GM12878 (cell line): ENCODE measurements around the gene SLC24A3.

ENCODE experiments used
- CEBPZ ChIP-seq: fragments of 150-350 bp; IDR thresholded peaks from 2 replicates; pipeline ENCODE4 v1.6.1; 2016; ENCODE audit warnings: low read depth, low read length
- CTCF ChIP-seq, 3 experiments: IDR thresholded peaks in 2 of 3; conservative IDR thresholded peaks in 1 of 3; 2 replicates each; pipeline ENCODE4 v1.5.1; 2011; ENCODE audit warnings: low read depth in 3 of 3, low read length in 3 of 3, mild to moderate bottlenecking in 3 of 3, control low read depth in 2 of 3, moderate library complexity in 2 of 3, inconsistent platforms in 1 of 3, mixed read lengths in 1 of 3; ENCODE audit not compliant: control insufficient read depth in 2 of 3, insufficient read depth in 1 of 3; ENCODE audit errors: extremely low read depth in 1 of 3
- JUND ChIP-seq: IDR thresholded peaks from 2 replicates; pipeline ENCODE4 v1.6.1; 2012; ENCODE audit warnings: low read depth, mild to moderate bottlenecking, low read length, improper control_type of control experiment, moderate library complexity
- POLR2A ChIP-seq: IDR thresholded peaks from 2 replicates; pipeline ENCODE4 v1.6.1; 2011; ENCODE audit warnings: low read depth, mild to moderate bottlenecking, low read length
- RAD21 ChIP-seq: IDR thresholded peaks from 2 replicates; pipeline ENCODE4 v1.6.1; 2011; ENCODE audit warnings: mild to moderate bottlenecking, low read depth, low read length, moderate library complexity; ENCODE audit not compliant: insufficient read depth
- SIN3A ChIP-seq: IDR thresholded peaks from 2 replicates; pipeline ENCODE4 v1.6.1; 2012; ENCODE audit warnings: low read depth, low read length, improper control_type of control experiment
- TBL1XR1 ChIP-seq: IDR thresholded peaks from 2 replicates; pipeline ENCODE4 v1.6.1; 2012; ENCODE audit warnings: low read depth, low read length, improper control_type of control experiment
- YBX1 ChIP-seq: fragments of 450-650 bp; IDR thresholded peaks from 2 replicates; pipeline ENCODE4 v1.6.1; 2016; ENCODE audit warnings: antibody characterized with exemption
- TF ChIP-seq, protein P1 (sequence below): IDR thresholded peaks from 2 replicates; pipeline ENCODE4 v1.6.1; 2012; ENCODE audit warnings: mild to moderate bottlenecking, low read depth, low read length

DNA sequence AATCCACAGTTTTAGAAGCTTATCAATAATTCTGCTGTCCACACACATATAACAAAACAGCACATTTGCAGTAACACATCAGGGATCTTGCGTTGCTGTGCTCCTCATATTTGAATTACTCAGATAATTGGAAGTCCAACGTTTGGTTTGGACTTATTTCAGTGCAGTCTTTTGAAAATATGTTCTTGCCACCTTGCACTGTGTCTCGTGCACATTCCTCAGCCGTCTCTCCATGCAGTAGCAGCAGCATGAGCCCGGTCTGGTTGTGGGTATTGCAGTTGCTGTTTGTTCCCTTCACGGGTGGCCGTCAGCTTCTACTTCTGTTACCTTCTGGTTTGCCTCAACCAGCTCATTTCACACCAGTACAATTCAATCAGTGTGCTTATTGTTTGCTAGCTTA, 215.5 kb downstream of the SLC24A3 start:
- TF ChIP-seq, protein P1, sequence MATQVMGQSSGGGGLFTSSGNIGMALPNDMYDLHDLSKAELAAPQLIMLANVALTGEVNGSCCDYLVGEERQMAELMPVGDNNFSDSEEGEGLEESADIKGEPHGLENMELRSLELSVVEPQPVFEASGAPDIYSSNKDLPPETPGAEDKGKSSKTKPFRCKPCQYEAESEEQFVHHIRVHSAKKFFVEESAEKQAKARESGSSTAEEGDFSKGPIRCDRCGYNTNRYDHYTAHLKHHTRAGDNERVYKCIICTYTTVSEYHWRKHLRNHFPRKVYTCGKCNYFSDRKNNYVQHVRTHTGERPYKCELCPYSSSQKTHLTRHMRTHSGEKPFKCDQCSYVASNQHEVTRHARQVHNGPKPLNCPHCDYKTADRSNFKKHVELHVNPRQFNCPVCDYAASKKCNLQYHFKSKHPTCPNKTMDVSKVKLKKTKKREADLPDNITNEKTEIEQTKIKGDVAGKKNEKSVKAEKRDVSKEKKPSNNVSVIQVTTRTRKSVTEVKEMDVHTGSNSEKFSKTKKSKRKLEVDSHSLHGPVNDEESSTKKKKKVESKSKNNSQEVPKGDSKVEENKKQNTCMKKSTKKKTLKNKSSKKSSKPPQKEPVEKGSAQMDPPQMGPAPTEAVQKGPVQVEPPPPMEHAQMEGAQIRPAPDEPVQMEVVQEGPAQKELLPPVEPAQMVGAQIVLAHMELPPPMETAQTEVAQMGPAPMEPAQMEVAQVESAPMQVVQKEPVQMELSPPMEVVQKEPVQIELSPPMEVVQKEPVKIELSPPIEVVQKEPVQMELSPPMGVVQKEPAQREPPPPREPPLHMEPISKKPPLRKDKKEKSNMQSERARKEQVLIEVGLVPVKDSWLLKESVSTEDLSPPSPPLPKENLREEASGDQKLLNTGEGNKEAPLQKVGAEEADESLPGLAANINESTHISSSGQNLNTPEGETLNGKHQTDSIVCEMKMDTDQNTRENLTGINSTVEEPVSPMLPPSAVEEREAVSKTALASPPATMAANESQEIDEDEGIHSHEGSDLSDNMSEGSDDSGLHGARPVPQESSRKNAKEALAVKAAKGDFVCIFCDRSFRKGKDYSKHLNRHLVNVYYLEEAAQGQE: no peak
- TF ChIP-seq POLR2A (no peak), CTCF (IDR thresholded peaks at IDR 0.05 in 2 of 3, conservative IDR thresholded peaks at IDR 0.05 in 1 of 3; ENCODE audit: control insufficient read depth in 2 of 3, extremely low read depth in 1 of 3, insufficient read depth in 1 of 3, low read depth in 3 of 3, low read length in 3 of 3) (no peak), SIN3A (no peak), JUND (no peak), TBL1XR1 (no peak), RAD21 (no peak), CEBPZ (no peak), YBX1 (no peak)
